H1 (cell line): ENCODE measurements around the gene RLN2. TPM values are rescaled to one million over a fixed set of nuclear protein-coding genes. Genes with fewer than 3 reads are reported as not detected.

Source experiments
- CTCF ChIA-PET: fragments of 300-600 bp; sonication (Branson Sonifier 250); formaldehyde crosslinking; loops from one replicate; lab custom pipeline; 2021; ENCODE audit not compliant: partially characterized antibody; lab: Charles Lee
- POLR2A ChIA-PET: fragments of 300-600 bp; sonication (Branson Sonifier 250); formaldehyde crosslinking; loops from one replicate; lab custom pipeline; 2021; ENCODE audit warnings: inconsistent platforms; ENCODE audit not compliant: partially characterized antibody; lab: Charles Lee
- DNase-seq, 2 experiments: peaks; one replicate each; pipeline versions ENCODE4 v3.0.0 to v3.0.0-alpha.2; 2010 to 2022; ENCODE audit warnings: low spot score in 2 of 2, low read depth in 1 of 2, mixed read lengths in 1 of 2
- FAIRE-seq: peaks from 2 replicates; lab custom pipeline; 2011; peaks lifted over from hg19 to GRCh38; lab: Jason Lieb, UNC
- H2AFZ ChIP-seq: 2 replicates; pipeline ENCODE4 v1.8.1; 2012; ENCODE audit warnings: low read length, inconsistent platforms
- H2AK5ac ChIP-seq: 2 replicates; pipeline ENCODE4 v1.6.1; 2013; ENCODE audit warnings: low read depth, low read length
- H2BK120ac ChIP-seq: replicated peaks from 2 replicates; pipeline ENCODE3; 2013; ENCODE audit warnings: low read depth, low read length, inconsistent platforms
- H2BK12ac ChIP-seq: 2 replicates; pipeline ENCODE4 v1.6.1; 2013; ENCODE audit warnings: low read depth, low read length
- H2BK15ac ChIP-seq: 2 replicates; pipeline ENCODE4 v1.6.1; 2013; ENCODE audit warnings: low read length
- H2BK20ac ChIP-seq: 2 replicates; pipeline ENCODE4 v1.6.1; 2013; ENCODE audit warnings: low read length
- H2BK5ac ChIP-seq: 2 replicates; pipeline ENCODE4 v1.6.1; 2013; ENCODE audit warnings: low read depth, low read length
- H3K14ac ChIP-seq: 2 replicates; pipeline ENCODE4 v1.6.1; 2013; ENCODE audit warnings: inconsistent platforms; ENCODE audit not compliant: insufficient read length
- H3K18ac ChIP-seq: 2 replicates; pipeline ENCODE4 v1.6.1; 2013; ENCODE audit warnings: low read length; ENCODE audit errors: extremely low read depth
- H3K23ac ChIP-seq: 2 replicates; pipeline ENCODE4 v1.6.1; 2013; ENCODE audit warnings: inconsistent platforms; ENCODE audit not compliant: insufficient read length
- H3K23me2 ChIP-seq: 2 replicates; pipeline ENCODE4 v1.6.1; 2013; ENCODE audit warnings: low read depth, low read length
- H3K27ac ChIP-seq: 2 replicates; pipeline ENCODE4 v1.6.1; 2011; ENCODE audit warnings: low read depth, low read length, inconsistent platforms
- H3K27me3 ChIP-seq, 4 experiments: replicated peaks in 1 of 4; 1 replicate in 1 of 4; 2 replicates in 3 of 4; pipeline versions ENCODE4 v1.6.1 to v1.8.1; 2011 to 2013; ENCODE audit warnings: low read length in 3 of 4, mild to moderate bottlenecking in 3 of 4, inconsistent platforms in 2 of 4, mixed read lengths in 2 of 4, moderate library complexity in 1 of 4; ENCODE audit not compliant: control insufficient read depth in 3 of 4, insufficient read depth in 3 of 4; ENCODE audit errors: extremely low read depth in 1 of 4
- H3K36me3 ChIP-seq, 4 experiments: 2 replicates each; pipeline versions ENCODE4 v1.6.1 to v1.8.1; 2011 to 2013; ENCODE audit warnings: mild to moderate bottlenecking in 4 of 4, low read length in 3 of 4, moderate library complexity in 2 of 4, control low read depth in 1 of 4, inconsistent platforms in 1 of 4; ENCODE audit not compliant: insufficient read depth in 4 of 4, control insufficient read depth in 2 of 4
- H3K4ac ChIP-seq: replicated peaks from 2 replicates; pipeline ENCODE3; 2013; ENCODE audit warnings: low read length, low read depth, mixed read lengths, inconsistent platforms; ENCODE audit not compliant: insufficient read length
- H3K4me1 ChIP-seq, 4 experiments: replicated peaks in 1 of 4; 1 replicate in 1 of 4; 2 replicates in 3 of 4; pipeline versions ENCODE4 v1.6.1 to v1.8.1; 2011 to 2013; ENCODE audit warnings: low read length in 3 of 4, inconsistent platforms in 2 of 4, mixed read lengths in 1 of 4; ENCODE audit not compliant: insufficient read depth in 4 of 4, control insufficient read depth in 3 of 4
- H3K4me2 ChIP-seq, 2 experiments: 2 replicates each; pipeline versions ENCODE4 v1.6.1 to v1.8.1; 2011 to 2013; ENCODE audit warnings: low read depth in 2 of 2, low read length in 2 of 2, control low read depth in 1 of 2, inconsistent platforms in 1 of 2, mild to moderate bottlenecking in 1 of 2; ENCODE audit not compliant: insufficient read depth in 1 of 2
- H3K4me3 ChIP-seq, 4 experiments: fragments of 200-600, 300-600 bp in 1 of 4; sonication (generic), shearing (Covaris generic), sonication (Bioruptor Twin) in 1 of 4; 2 replicates each; pipeline versions ENCODE4 v1.5.1 to v1.8.1; 2011 to 2016; ENCODE audit warnings: low read length in 4 of 4, low read depth in 3 of 4, control low read depth in 2 of 4, inconsistent platforms in 2 of 4, mild to moderate bottlenecking in 2 of 4, mixed read lengths in 1 of 4, moderate library complexity in 1 of 4; ENCODE audit not compliant: insufficient read depth in 2 of 4; ENCODE audit errors: extremely low read depth in 1 of 4
- H3K56ac ChIP-seq: replicated peaks from 2 replicates; pipeline ENCODE3; 2013; ENCODE audit warnings: low read depth, mild to moderate bottlenecking, mixed read lengths, low read length, inconsistent platforms; ENCODE audit not compliant: insufficient read length
- H3K79me1 ChIP-seq: 2 replicates; pipeline ENCODE4 v1.6.1; 2013; ENCODE audit warnings: low read depth, low read length, control low read depth
- H3K79me2 ChIP-seq, 2 experiments: 2 replicates each; pipeline versions ENCODE4 v1.6.1 to v1.8.1; 2012 to 2013; ENCODE audit warnings: low read length in 2 of 2, mild to moderate bottlenecking in 2 of 2, inconsistent platforms in 1 of 2; ENCODE audit not compliant: insufficient read depth in 2 of 2, control insufficient read depth in 1 of 2
- H3K9ac ChIP-seq, 4 experiments: replicated peaks in 1 of 4; 1 replicate in 1 of 4; 2 replicates in 3 of 4; pipeline versions ENCODE4 v1.6.1 to v1.8.1; 2011 to 2013; ENCODE audit warnings: low read depth in 3 of 4, low read length in 3 of 4, control low read depth in 2 of 4, mild to moderate bottlenecking in 2 of 4, moderate library complexity in 2 of 4, inconsistent platforms in 1 of 4; ENCODE audit errors: extremely low read depth in 1 of 4
- H3K9me3 ChIP-seq, 2 experiments: 2 replicates each; pipeline versions ENCODE4 v1.6.1 to v1.8.1; 2012 to 2013; ENCODE audit warnings: mild to moderate bottlenecking in 2 of 2, moderate library complexity in 2 of 2, control low read depth in 1 of 2, inconsistent platforms in 1 of 2, low read depth in 1 of 2, low read length in 1 of 2, mixed read lengths in 1 of 2; ENCODE audit not compliant: insufficient read depth in 2 of 2
- H4K20me1 ChIP-seq, 2 experiments: replicated peaks in 1 of 2; 2 replicates each; pipeline versions ENCODE3 to v1.8.1; 2011 to 2013; ENCODE audit warnings: inconsistent platforms in 2 of 2, low read length in 2 of 2, mild to moderate bottlenecking in 1 of 2; ENCODE audit not compliant: insufficient read depth in 2 of 2, control insufficient read depth in 1 of 2
- H4K5ac ChIP-seq: 2 replicates; pipeline ENCODE4 v1.6.1; 2013; ENCODE audit warnings: low read length, low read depth, mixed read lengths, inconsistent platforms; ENCODE audit not compliant: insufficient read length
- H4K8ac ChIP-seq: 2 replicates; pipeline ENCODE4 v1.8.0; 2013; ENCODE audit warnings: mild to moderate bottlenecking, moderate library complexity, low read length, inconsistent platforms; ENCODE audit not compliant: insufficient read depth; ENCODE audit errors: extremely low read depth
- H4K91ac ChIP-seq: replicated peaks from 2 replicates; pipeline ENCODE3; 2013; ENCODE audit warnings: low read length, mixed read lengths, inconsistent platforms; ENCODE audit not compliant: insufficient read length
- ZNF274 ChIP-seq: IDR thresholded peaks from 2 replicates; pipeline ENCODE4 v1.7.0; 2012; ENCODE audit warnings: low read length, borderline replicate concordance; ENCODE audit errors: extremely low read depth
- polyA plus RNA-seq, 7 experiments: library from polyadenylated mRNA; depleted of rRNA in 3 of 7; stranded (reverse) in 5 of 7; unstranded in 2 of 7; fragments of >200 nt in 5 of 7; fragments of 200-250 nt in 2 of 7; gene quantifications; 1 replicate in 5 of 7; 2 replicates in 1 of 7; 4 replicates in 1 of 7; pipeline versions ENCODE4 v1.2.1 to v1.2.3, GENCODE V29; 2011 to 2013; ENCODE audit warnings: missing spikeins in 2 of 7, mixed read lengths in 2 of 7
- total RNA-seq: library from RNA; stranded (reverse); fragmentation: NEBNext Ultra II Directional; extraction: Animal tissue kit (Norgen Biotek cat#: 25700); gene quantifications from 2 replicates; pipeline ENCODE4 v1.2.1, GENCODE V29; 2021
- TF ChIP-seq, protein P1 (sequence below): fragments of 300-600 bp; sonication (generic); IDR thresholded peaks from 2 replicates; pipeline ENCODE4 v1.7.1; 2012; ENCODE audit warnings: low read length, moderate library complexity, mild to moderate bottlenecking, inconsistent platforms; ENCODE audit not compliant: insufficient replicate concordance

RLN2 gene
- total and polyA plus RNA-seq, 2 of the 8 experiments (the other 6 are each of a cell fraction or from before 2014, with no cell fraction given), result 4.5 to 6.0 TPM

DNA sequence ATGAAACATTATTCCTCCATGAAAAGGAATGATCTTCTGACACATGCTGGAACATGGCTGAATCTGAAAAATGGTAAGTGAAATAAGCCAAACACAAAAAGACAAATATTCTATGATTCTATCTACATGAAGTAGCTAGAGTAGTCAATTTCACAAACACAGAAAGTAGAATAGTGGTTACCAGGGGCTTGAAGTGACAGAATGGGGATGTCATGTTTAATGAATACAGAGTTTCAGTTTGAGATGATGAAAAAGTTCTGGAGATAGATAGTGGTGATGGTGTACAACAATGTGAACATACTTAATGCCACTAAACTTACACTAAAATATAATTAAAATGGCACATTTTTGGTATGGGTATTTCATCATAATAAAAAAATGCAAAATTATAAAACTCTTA lies 18.3 kb downstream of the RLN2 start:
- H3K79me2 ChIP-seq, result no peaks in the 10 kb centered on the region
- H2BK5ac ChIP-seq, result no peak overlapping the region
- no peaks in the 10 kb centered on the region for H3K27me3 ChIP-seq
- no peak overlapping the region for H2BK120ac ChIP-seq
- H3K79me1 ChIP-seq, result no peaks in the 10 kb centered on the region
- H3K9ac ChIP-seq, result no peak overlapping the region
- no peaks in the 10 kb centered on the region for H3K23me2 ChIP-seq
- FAIRE-seq (no peak), DNase-seq (no peak)
- H3K4me3 ChIP-seq, result no peak overlapping the region
- H3K36me3 ChIP-seq, result no peaks in the 10 kb centered on the region
- no peak overlapping the region for H3K27ac ChIP-seq
- no peaks in the 10 kb centered on the region for H3K9me3 ChIP-seq
- H4K20me1 ChIP-seq, result no peaks in the 10 kb centered on the region
- H4K91ac ChIP-seq, result no peak overlapping the region
- no peak overlapping the region for H3K23ac ChIP-seq
- no peak overlapping the region for H2AFZ ChIP-seq
- H3K18ac ChIP-seq, result no peak overlapping the region
- no peak overlapping the region for H2AK5ac ChIP-seq
- no peak overlapping the region for H3K14ac ChIP-seq
- H2BK15ac ChIP-seq, result no peak overlapping the region
- H3K4me2 ChIP-seq, result no peak overlapping the region
- CTCF ChIA-PET, result no interaction called here
- H3K4me1 ChIP-seq, result no peaks in the 10 kb centered on the region
- H4K5ac ChIP-seq, result no peak overlapping the region
- H2BK20ac ChIP-seq, result no peak overlapping the region
- no peak overlapping the region for H2BK12ac ChIP-seq
- H3K4ac ChIP-seq, result no peak overlapping the region
- POLR2A ChIA-PET, result no interaction called here
- H3K56ac ChIP-seq, result no peak overlapping the region
- H4K8ac ChIP-seq, result no peak overlapping the region
- TF ChIP-seq, protein P1, sequence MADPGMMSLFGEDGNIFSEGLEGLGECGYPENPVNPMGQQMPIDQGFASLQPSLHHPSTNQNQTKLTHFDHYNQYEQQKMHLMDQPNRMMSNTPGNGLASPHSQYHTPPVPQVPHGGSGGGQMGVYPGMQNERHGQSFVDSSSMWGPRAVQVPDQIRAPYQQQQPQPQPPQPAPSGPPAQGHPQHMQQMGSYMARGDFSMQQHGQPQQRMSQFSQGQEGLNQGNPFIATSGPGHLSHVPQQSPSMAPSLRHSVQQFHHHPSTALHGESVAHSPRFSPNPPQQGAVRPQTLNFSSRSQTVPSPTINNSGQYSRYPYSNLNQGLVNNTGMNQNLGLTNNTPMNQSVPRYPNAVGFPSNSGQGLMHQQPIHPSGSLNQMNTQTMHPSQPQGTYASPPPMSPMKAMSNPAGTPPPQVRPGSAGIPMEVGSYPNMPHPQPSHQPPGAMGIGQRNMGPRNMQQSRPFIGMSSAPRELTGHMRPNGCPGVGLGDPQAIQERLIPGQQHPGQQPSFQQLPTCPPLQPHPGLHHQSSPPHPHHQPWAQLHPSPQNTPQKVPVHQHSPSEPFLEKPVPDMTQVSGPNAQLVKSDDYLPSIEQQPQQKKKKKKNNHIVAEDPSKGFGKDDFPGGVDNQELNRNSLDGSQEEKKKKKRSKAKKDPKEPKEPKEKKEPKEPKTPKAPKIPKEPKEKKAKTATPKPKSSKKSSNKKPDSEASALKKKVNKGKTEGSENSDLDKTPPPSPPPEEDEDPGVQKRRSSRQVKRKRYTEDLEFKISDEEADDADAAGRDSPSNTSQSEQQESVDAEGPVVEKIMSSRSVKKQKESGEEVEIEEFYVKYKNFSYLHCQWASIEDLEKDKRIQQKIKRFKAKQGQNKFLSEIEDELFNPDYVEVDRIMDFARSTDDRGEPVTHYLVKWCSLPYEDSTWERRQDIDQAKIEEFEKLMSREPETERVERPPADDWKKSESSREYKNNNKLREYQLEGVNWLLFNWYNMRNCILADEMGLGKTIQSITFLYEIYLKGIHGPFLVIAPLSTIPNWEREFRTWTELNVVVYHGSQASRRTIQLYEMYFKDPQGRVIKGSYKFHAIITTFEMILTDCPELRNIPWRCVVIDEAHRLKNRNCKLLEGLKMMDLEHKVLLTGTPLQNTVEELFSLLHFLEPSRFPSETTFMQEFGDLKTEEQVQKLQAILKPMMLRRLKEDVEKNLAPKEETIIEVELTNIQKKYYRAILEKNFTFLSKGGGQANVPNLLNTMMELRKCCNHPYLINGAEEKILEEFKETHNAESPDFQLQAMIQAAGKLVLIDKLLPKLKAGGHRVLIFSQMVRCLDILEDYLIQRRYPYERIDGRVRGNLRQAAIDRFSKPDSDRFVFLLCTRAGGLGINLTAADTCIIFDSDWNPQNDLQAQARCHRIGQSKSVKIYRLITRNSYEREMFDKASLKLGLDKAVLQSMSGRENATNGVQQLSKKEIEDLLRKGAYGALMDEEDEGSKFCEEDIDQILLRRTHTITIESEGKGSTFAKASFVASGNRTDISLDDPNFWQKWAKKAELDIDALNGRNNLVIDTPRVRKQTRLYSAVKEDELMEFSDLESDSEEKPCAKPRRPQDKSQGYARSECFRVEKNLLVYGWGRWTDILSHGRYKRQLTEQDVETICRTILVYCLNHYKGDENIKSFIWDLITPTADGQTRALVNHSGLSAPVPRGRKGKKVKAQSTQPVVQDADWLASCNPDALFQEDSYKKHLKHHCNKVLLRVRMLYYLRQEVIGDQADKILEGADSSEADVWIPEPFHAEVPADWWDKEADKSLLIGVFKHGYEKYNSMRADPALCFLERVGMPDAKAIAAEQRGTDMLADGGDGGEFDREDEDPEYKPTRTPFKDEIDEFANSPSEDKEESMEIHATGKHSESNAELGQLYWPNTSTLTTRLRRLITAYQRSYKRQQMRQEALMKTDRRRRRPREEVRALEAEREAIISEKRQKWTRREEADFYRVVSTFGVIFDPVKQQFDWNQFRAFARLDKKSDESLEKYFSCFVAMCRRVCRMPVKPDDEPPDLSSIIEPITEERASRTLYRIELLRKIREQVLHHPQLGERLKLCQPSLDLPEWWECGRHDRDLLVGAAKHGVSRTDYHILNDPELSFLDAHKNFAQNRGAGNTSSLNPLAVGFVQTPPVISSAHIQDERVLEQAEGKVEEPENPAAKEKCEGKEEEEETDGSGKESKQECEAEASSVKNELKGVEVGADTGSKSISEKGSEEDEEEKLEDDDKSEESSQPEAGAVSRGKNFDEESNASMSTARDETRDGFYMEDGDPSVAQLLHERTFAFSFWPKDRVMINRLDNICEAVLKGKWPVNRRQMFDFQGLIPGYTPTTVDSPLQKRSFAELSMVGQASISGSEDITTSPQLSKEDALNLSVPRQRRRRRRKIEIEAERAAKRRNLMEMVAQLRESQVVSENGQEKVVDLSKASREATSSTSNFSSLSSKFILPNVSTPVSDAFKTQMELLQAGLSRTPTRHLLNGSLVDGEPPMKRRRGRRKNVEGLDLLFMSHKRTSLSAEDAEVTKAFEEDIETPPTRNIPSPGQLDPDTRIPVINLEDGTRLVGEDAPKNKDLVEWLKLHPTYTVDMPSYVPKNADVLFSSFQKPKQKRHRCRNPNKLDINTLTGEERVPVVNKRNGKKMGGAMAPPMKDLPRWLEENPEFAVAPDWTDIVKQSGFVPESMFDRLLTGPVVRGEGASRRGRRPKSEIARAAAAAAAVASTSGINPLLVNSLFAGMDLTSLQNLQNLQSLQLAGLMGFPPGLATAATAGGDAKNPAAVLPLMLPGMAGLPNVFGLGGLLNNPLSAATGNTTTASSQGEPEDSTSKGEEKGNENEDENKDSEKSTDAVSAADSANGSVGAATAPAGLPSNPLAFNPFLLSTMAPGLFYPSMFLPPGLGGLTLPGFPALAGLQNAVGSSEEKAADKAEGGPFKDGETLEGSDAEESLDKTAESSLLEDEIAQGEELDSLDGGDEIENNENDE, result no peak
- no peak for TF ChIP-seq ZNF274
